Aorta (tissue), 5 donors: ENCODE measurements around the gene KRTAP4-12. TPM values are rescaled to one million over a fixed set of nuclear protein-coding genes. Genes with fewer than 3 reads are reported as not detected.
"Not testable (repeated sequence)": the region's sequence is repeated elsewhere in the genome, so short reads cannot be mapped to it uniquely, and the experiment has no call there.

Source experiments
- ATAC-seq: fragments of 200-7000 bp; cut with Tn5 transposase; one replicate; pipeline ENCODE4 v1.9.1; 2022; ENCODE audit warnings: moderate library complexity; ENCODE audit not compliant: low FRiP score
- DNase-seq, 2 donors: peaks; one replicate each; pipeline ENCODE4 v3.0.0-alpha.2; 2020
- H3K27ac ChIP-seq, 2 donors: one replicate each; pipeline ENCODE4 v1.5.1; 2013; ENCODE audit warnings: low read length in 2 of 2, mild to moderate bottlenecking in 2 of 2, moderate library complexity in 2 of 2, control low read depth in 1 of 2, inconsistent platforms in 1 of 2, low read depth in 1 of 2
- H3K27me3 ChIP-seq, 2 donors: one replicate each; pipeline ENCODE4 v1.6.1; 2013; ENCODE audit warnings: control low read depth in 1 of 2, low read length in 1 of 2, mild to moderate bottlenecking in 1 of 2, moderate library complexity in 1 of 2; ENCODE audit not compliant: insufficient read depth in 2 of 2, control insufficient read depth in 1 of 2
- H3K36me3 ChIP-seq, 2 donors: one replicate each; pipeline ENCODE4 v1.6.1; 2013; ENCODE audit warnings: control low read depth in 1 of 2, low read length in 1 of 2, mild to moderate bottlenecking in 1 of 2; ENCODE audit not compliant: insufficient read depth in 2 of 2, control insufficient read depth in 1 of 2
- H3K4me1 ChIP-seq, 2 donors: one replicate each; pipeline ENCODE4 v1.6.1; 2013; ENCODE audit warnings: low read length in 2 of 2, control low read depth in 1 of 2, mild to moderate bottlenecking in 1 of 2, moderate library complexity in 1 of 2; ENCODE audit not compliant: insufficient read depth in 2 of 2, control insufficient read depth in 1 of 2
- H3K4me3 ChIP-seq, 2 donors: one replicate each; pipeline ENCODE4 v1.5.1; 2013; ENCODE audit warnings: low read length in 2 of 2, control low read depth in 1 of 2, mild to moderate bottlenecking in 1 of 2
- H3K9me3 ChIP-seq: one replicate; pipeline ENCODE4 v1.6.1; 2013; ENCODE audit warnings: mild to moderate bottlenecking, low read length; ENCODE audit not compliant: control insufficient read depth
- WGBS, 2 donors: extraction: QIAGEN DNeasy Blood & Tissue Kit; methylation state at CpG; one replicate each; pipeline ENCODE4 v1.1.7; 2013; 5-methylcytosine and 5-hydroxymethylcytosine counted together
- intact Hi-C, 2 donors: fragments of 100-400 bp; cut with DNase I; formaldehyde crosslinking; loops; one replicate each; pipeline versions ENCODE4 v1.14.2 to v1.15.0; 2022
- polyA plus RNA-seq, 2 donors: library from polyadenylated mRNA; stranded (reverse); fragments of 200-250 nt; gene quantifications; one replicate each; pipeline ENCODE4 v1.2.3, GENCODE V29; 2013
- total RNA-seq, 2 donors: library from RNA; stranded (reverse); fragmentation: NEBNext Ultra II Directional; extraction: Animal tissue kit (Norgen Biotek cat#: 25700); gene quantifications; one replicate each; pipeline ENCODE4 v1.2.1, GENCODE V29; 2021
- donor health status: healthy with polysubstance abuse.
- donor health status: Bipolar disorder and iron deficiency.
- donor health status: DM: no; HTN: no; CAD: no.
- donor health status: DM: no; HTN: no; CAD: no.
- donor health status: DM: yes; HTN: yes; CAD: no.

Gene KRTAP4-12
- total and polyA plus RNA-seq, 4 donors, result not detected

DNA sequence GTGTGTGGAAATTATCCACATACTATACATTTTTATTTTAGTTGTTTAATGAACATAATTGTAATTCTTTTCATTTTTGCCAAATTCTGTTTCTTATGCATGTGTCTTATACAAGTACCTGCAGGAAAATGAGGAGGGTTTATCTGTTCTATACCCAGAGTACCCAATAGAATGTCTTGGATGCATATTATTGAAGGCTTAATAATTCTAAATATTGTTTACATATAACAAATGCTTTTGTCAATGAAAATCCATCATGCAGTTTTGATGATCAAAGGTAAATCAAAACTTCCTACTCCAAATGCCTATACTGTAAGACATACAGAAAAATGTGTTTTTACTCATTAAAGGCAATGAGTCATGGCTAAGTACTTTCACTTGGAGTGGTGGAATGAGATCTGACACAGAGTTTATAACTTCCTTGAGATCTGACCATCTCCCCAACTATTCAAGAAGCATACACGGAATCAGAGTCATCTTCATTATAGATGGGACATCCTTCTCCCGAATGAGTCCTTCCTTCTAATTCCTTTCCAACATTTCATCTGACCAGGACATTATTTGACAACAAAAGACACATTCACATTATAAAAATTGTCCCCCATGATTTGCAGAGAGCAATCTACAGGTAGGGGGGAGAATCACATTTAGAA, 19.5 kb downstream of the KRTAP4-12 start:
- H3K27me3 ChIP-seq, H3K4me1 ChIP-seq, H3K9me3 ChIP-seq, intact Hi-C loops, H3K4me3 ChIP-seq, H3K36me3 ChIP-seq, DNase-seq, H3K27ac ChIP-seq, ATAC-seq: not testable (repeated sequence)
- 59 to 69% methylated on average over 2 of the region's 2 CpGs for WGBS, 2 donors

GRCh38 chr17:41103896-41104295, 20.1 kb downstream of the KRTAP4-12 start:
- ATAC-seq (no peak), DNase-seq (no peak)
- 87 to 88% methylated on average over 1 of the region's 1 CpG for WGBS, 2 donors
- H3K36me3 ChIP-seq, result no peaks in the 10 kb centered on the region
- intact Hi-C loops, result no loop called here
- H3K4me1 ChIP-seq, result no peaks in the 10 kb centered on the region
- H3K4me3 ChIP-seq, result no peak overlapping the region
- no peak overlapping the region for H3K27ac ChIP-seq
- peaks cover 3% of the 10 kb centered on the region for H3K9me3 ChIP-seq
- no peaks in the 10 kb centered on the region for H3K27me3 ChIP-seq

- WGBS, 2 donors, result 47% methylated on average over 8 to 10 of the region's 10 CpGs
- no peaks in the 10 kb centered on the region for H3K4me1 ChIP-seq
- DNase-seq, result no peak
- H3K27me3 ChIP-seq, result no peaks in the 10 kb centered on the region
- intact Hi-C loops, result no loop called here
- ATAC-seq, result no peak
- H3K36me3 ChIP-seq, result no peaks in the 10 kb centered on the region
- peaks cover 1% of the 10 kb centered on the region for H3K9me3 ChIP-seq
- H3K27ac ChIP-seq, result no peak within 1 kb of the TSS
- no peak within 1 kb of the TSS for H3K4me3 ChIP-seq
These were observed 22.3 kb downstream of the KRTAP4-12 start, which contains the start of gene KRTAP4-16 for GRCh38 chr17:41101586-41102259. KRTAP4-16 (minus strand) TSS chr17:41102209; CDS start chr17:41102209, 0 bp downstream.

- H3K4me1 ChIP-seq, H3K27me3 ChIP-seq, H3K27ac ChIP-seq, H3K9me3 ChIP-seq, intact Hi-C loops, H3K4me3 ChIP-seq, ATAC-seq, DNase-seq, H3K36me3 ChIP-seq: not testable (repeated sequence)
- 52 to 63% methylated on average over 7 of the region's 7 CpGs for WGBS, 2 donors
These were observed 24.1 kb downstream of the KRTAP4-12 start for GRCh38 chr17:41099682-41100480.

GRCh38 chr17:41098481-41098880, 25.5 kb downstream of the KRTAP4-12 start:
- no peak overlapping the region for H3K27ac ChIP-seq
- no peaks in the 10 kb centered on the region for H3K36me3 ChIP-seq
- DNase-seq (no peak), ATAC-seq (no peak)
- intact Hi-C loops, result no loop called here
- H3K4me1 ChIP-seq, result no peaks in the 10 kb centered on the region
- WGBS, 2 donors, result 66 to 73% methylated on average over 5 to 6 of the region's 6 CpGs
- H3K4me3 ChIP-seq, result no peak overlapping the region
- peaks cover 1% of the 10 kb centered on the region for H3K9me3 ChIP-seq
- H3K27me3 ChIP-seq, result no peaks in the 10 kb centered on the region

- H3K9me3 ChIP-seq, result peaks cover 1% of the 10 kb centered on the region
- no peaks in the 10 kb centered on the region for H3K27me3 ChIP-seq
- no peaks in the 10 kb centered on the region for H3K4me1 ChIP-seq
- no peaks in the 10 kb centered on the region for H3K36me3 ChIP-seq
- no peak for DNase-seq
- no peak for ATAC-seq
- 47 to 56% methylated on average over 4 of the region's 4 CpGs for WGBS, 2 donors
- intact Hi-C loops, result no loop called here
- no peak within 1 kb of the TSS for H3K27ac ChIP-seq
- H3K4me3 ChIP-seq, result no peak within 1 kb of the TSS
These were observed 25.9 kb downstream of the KRTAP4-12 start, which contains the start of gene KRTAP4-8 for GRCh38 chr17:41098042-41098441. KRTAP4-8 (minus strand) TSS chr17:41098142; CDS start chr17:41098084, 58 bp downstream.

DNA sequence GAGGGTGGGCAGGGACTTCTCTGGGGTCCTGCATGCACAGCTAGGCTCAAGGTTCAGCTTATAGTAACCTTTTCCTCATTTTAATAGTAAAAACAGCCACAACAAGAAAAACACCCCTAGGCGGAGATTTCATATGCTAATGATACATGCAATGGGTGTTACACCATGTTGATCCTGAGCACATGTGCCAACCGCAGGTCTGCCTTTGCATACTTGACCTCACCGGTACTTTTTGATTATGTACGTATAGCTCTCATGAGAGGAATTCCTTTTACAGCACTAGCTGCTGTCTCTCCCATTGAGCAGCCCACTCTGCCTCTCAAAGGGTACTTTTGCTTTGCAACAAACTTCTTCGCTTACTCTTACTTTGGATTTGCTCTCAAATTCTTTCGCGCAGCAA, 27.9 kb downstream of the KRTAP4-12 start:
- WGBS, 2 donors, result 71% methylated on average over 7 of the region's 7 CpGs

DNA sequence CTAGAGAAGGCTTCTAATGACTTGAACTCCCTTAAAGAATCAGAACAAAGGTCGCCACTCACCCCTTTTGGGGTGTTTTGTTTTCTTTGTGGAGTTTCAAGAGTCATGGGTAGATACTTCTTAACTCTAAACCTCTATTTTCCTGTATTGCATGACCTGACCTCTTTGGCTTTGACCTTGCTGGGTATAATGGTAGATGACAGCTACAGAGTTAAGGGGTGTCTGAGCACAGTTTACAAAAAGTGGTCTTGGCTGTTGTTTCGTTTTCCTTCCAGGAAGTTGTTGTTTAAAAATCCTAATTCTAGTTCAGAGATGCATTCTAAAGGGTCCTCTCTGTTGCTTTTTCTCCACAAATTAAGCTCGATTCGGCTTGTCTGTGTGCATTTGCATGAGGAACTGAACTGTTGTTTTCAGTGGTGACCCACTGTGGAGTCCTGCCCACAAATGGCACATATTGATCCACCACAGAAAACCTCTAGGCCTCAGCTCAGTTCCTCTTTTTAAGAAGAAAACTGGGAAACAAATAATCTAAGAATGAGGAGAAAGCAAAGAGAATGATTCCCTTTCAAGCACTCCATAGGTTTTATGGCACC, 35.1 kb downstream of the KRTAP4-12 start:
- H3K4me1 ChIP-seq, ATAC-seq, H3K9me3 ChIP-seq, H3K27ac ChIP-seq, H3K36me3 ChIP-seq, intact Hi-C loops, DNase-seq, H3K27me3 ChIP-seq, H3K4me3 ChIP-seq: not testable (repeated sequence)
- 34 to 60% methylated on average over 4 of the region's 4 CpGs for WGBS, 2 donors

More for the DNA sequence above, 27.9 kb downstream of the KRTAP4-12 start:
- intact Hi-C loops, result no loop called here
- Histone ChIP-seq H3K4me3 (no peak overlapping the region), H3K4me1 (no peaks in the 10 kb centered on the region), H3K27me3 (no peaks in the 10 kb centered on the region), H3K36me3 (no peaks in the 10 kb centered on the region), H3K27ac (no peak overlapping the region), H3K9me3 (no peaks in the 10 kb centered on the region)
- DNase-seq (no peak), ATAC-seq (no peak)
